Tibial nerve (tissue), 4 donors: ENCODE data around the gene NUP210.

Source experiments
- CTCF ChIP-seq, 5 experiments: fragments of 200-600 bp in 3 of 5; fragments of 450-650 bp in 2 of 5; sonication (generic) in 3 of 5; IDR thresholded peaks; one replicate each; pipeline ENCODE4 v1.5.1; 2016 to 2019; ENCODE audit warnings: antibody characterized with exemption in 5 of 5, mild to moderate bottlenecking in 3 of 5, moderate library complexity in 2 of 5
- EP300 ChIP-seq, 2 donors: sonication (generic); formaldehyde crosslinking; IDR thresholded peaks; one replicate each; pipeline ENCODE4 v1.6.1; 2017; ENCODE audit warnings: antibody characterized with exemption in 2 of 2, mild to moderate bottlenecking in 1 of 2

GRCh38 chr3:13329746-13330145 is 90.4 kb downstream of the NUP210 start:
- TF ChIP-seq CTCF (IDR thresholded peaks at IDR 0.05) (no peak), EP300 (IDR thresholded peaks at IDR 0.05) (no peak)
